Thymus (tissue), 11 donors: ENCODE results near the gene TPP1. TPM values are rescaled to one million over a fixed set of nuclear protein-coding genes. Genes with fewer than 3 reads are reported as not detected.
A peak's percentile ranks its signal among the peaks of the same experiment; 100 is the strongest.

Experiments used
- DNase-seq, 9 donors: peaks; one replicate each; pipeline ENCODE4 v3.0.0-alpha.2; 2013; ENCODE audit warnings: low spot score in 9 of 9, low read depth in 6 of 9, missing footprints in 1 of 9
- H3K27ac ChIP-seq, 2 donors: one replicate each; pipeline ENCODE4 v1.5.1; 2013; ENCODE audit warnings: control low read depth in 1 of 2, low read depth in 1 of 2, low read length in 1 of 2, mild to moderate bottlenecking in 1 of 2, moderate library complexity in 1 of 2
- H3K27me3 ChIP-seq, 2 donors: one replicate each; pipeline ENCODE4 v1.5.1; 2013; ENCODE audit warnings: low read length in 1 of 2; ENCODE audit not compliant: control insufficient read depth in 2 of 2, insufficient read depth in 1 of 2
- H3K36me3 ChIP-seq, 2 donors: one replicate each; pipeline ENCODE4 v1.5.1; 2013; ENCODE audit warnings: low read length in 1 of 2, mild to moderate bottlenecking in 1 of 2, moderate library complexity in 1 of 2; ENCODE audit not compliant: control insufficient read depth in 2 of 2, insufficient read depth in 2 of 2
- H3K4me1 ChIP-seq, 2 donors: one replicate each; pipeline ENCODE4 v1.5.1; 2013; ENCODE audit warnings: low read length in 2 of 2; ENCODE audit not compliant: control insufficient read depth in 2 of 2, insufficient read depth in 2 of 2
- H3K4me3 ChIP-seq, 2 donors: one replicate each; pipeline ENCODE4 v1.5.1; 2013; ENCODE audit warnings: low read length in 2 of 2, control low read depth in 1 of 2, mild to moderate bottlenecking in 1 of 2
- H3K9me3 ChIP-seq, 2 donors: one replicate each; pipeline ENCODE4 v1.5.1; 2013; ENCODE audit warnings: low read length in 1 of 2, mild to moderate bottlenecking in 1 of 2; ENCODE audit not compliant: control insufficient read depth in 2 of 2, insufficient read depth in 1 of 2
- WGBS: extraction: QIAGEN DNeasy Blood & Tissue Kit; methylation state at CpG from one replicate; pipeline ENCODE4 v1.1.7; 2013; 5-methylcytosine and 5-hydroxymethylcytosine counted together
- polyA plus RNA-seq: library from polyadenylated mRNA; stranded (reverse); fragments of 200-250 nt; gene quantifications from one replicate; pipeline ENCODE4 v1.2.3, GENCODE V29; 2013
- total RNA-seq: library from RNA; stranded (reverse); fragments of 120-200 nt; gene quantifications from one replicate; pipeline ENCODE4 v1.2.4, GENCODE V29; 2013
- donor health status: healthy.

TPP1 gene
- total and polyA plus RNA-seq, 2 donors = 14.5 to 59.4 TPM

GRCh38 chr11:6632116-6633073, 13.2 kb upstream of the TPP1 start:
- DNase-seq = no peak
- no peaks in the 10 kb centered on the region for H3K27me3 ChIP-seq
- WGBS = 95% methylated on average over 29 of the region's 29 CpGs
- no peak overlapping the region for H3K4me3 ChIP-seq
- H3K36me3 ChIP-seq = peaks cover 13 to 16% of the 10 kb centered on the region in 2 donors
- no peak overlapping the region for H3K27ac ChIP-seq
- no peaks in the 10 kb centered on the region for H3K9me3 ChIP-seq
- H3K4me1 ChIP-seq = peaks cover 2 to 3% of the 10 kb centered on the region in 2 donors

GRCh38 chr11:6631361-6631890, 12.2 kb upstream of the TPP1 start:
- H3K36me3 ChIP-seq = peaks cover 13 to 25% of the 10 kb centered on the region in 2 donors
- no peak overlapping the region for H3K27ac ChIP-seq
- 89% methylated on average over 11 of the region's 11 CpGs for WGBS
- no peaks in the 10 kb centered on the region for H3K9me3 ChIP-seq
- no peak overlapping the region for H3K4me3 ChIP-seq
- no peak for DNase-seq
- no peaks in the 10 kb centered on the region for H3K27me3 ChIP-seq
- peaks cover 5 to 7% of the 10 kb centered on the region in 2 donors for H3K4me1 ChIP-seq

GRCh38 chr11:6630632-6631291, 11.5 kb upstream of the TPP1 start:
- no peak for DNase-seq
- Histone ChIP-seq H3K9me3 (no peaks in the 10 kb centered on the region), H3K4me1 (peaks cover 5 to 7% of the 10 kb centered on the region in 2 donors), H3K27me3 (no peaks in the 10 kb centered on the region), H3K36me3 (peaks cover 13 to 25% of the 10 kb centered on the region in 2 donors), H3K27ac (no peak overlapping the region), H3K4me3 (no peak overlapping the region)
- WGBS = 91% methylated on average over 28 of the region's 28 CpGs

DNA sequence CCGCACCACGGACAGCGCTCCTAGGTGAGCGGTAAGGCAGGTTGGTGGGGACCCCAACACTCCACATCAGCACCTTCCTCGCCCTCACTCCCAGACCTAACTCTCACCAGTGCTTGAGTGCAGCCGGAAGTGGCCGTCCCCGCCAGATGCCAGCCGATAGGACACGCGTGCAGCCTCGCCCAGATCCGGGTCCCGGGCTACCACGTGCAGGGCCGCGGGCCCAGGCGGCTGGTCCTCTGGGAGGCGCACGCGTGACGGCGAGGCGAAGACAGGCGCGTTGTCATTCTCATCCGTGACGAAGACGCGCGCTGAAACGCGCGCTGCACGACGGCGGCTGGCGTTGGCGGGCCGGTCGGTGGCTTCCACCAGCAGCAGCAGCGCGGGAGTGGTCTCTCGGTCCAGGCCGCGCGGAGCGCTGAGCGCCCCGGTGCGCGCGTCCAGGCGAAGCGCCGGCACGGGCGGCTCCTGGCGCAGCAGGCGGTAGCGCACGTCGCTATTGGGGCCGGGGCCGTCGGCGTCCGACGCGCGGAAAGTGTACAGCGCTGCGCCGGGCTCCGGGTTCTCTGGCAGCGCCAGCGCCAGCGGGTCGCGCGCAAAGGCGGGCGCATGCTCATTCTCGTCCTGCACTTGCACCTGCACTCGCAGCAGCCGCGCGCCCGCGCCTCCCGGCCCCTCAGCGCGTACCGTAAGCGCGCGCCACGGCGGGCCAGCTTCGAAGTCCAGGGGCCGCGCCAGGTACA, 10.8 kb upstream of the TPP1 start:
- no peaks in the 10 kb centered on the region for H3K9me3 ChIP-seq
- H3K27me3 ChIP-seq = no peaks in the 10 kb centered on the region
- peaks cover 19 to 29% of the 10 kb centered on the region in 2 donors for H3K36me3 ChIP-seq
- no peak overlapping the region for H3K27ac ChIP-seq
- WGBS = 95% methylated on average over 102 of the region's 102 CpGs
- H3K4me3 ChIP-seq = no peak overlapping the region
- peaks cover 5 to 7% of the 10 kb centered on the region in 2 donors for H3K4me1 ChIP-seq
- DNase-seq = no peak

- H3K27ac ChIP-seq = no peak overlapping the region
- H3K36me3 ChIP-seq = peaks cover 22 to 29% of the 10 kb centered on the region in 2 donors
- no peaks in the 10 kb centered on the region for H3K27me3 ChIP-seq
- H3K4me3 ChIP-seq = no peak overlapping the region
- 99% methylated on average over 24 of the region's 24 CpGs for WGBS
- H3K4me1 ChIP-seq = peaks cover 5 to 7% of the 10 kb centered on the region in 2 donors
- H3K9me3 ChIP-seq = no peaks in the 10 kb centered on the region
- DNase-seq = no peak
These were observed 10.3 kb upstream of the TPP1 start for GRCh38 chr11:6629573-6629891.

DNA sequence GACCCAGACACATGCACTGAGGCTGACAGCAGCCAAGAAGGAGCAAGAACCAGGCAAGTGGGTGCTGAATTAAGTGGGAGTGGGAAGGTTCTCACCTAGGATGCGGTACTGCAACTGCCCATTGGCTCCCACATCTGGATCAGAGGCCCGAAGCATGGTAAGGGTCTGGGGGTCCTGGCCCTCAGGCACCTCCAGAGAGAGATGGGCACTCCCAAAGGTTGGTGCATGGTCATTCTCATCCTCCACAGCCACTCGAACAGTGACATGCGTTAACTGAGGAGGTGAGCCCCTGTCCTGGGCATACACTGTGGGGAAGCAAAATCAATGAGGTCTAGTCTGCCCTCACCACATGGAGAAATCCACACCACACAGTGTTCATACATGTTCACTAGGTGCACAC, 9.3 kb upstream of the TPP1 start:
- no peak overlapping the region for H3K4me3 ChIP-seq
- no peaks in the 10 kb centered on the region for H3K9me3 ChIP-seq
- H3K4me1 ChIP-seq = peaks cover 5 to 7% of the 10 kb centered on the region in 2 donors
- H3K27me3 ChIP-seq = no peaks in the 10 kb centered on the region
- H3K27ac ChIP-seq = no peak overlapping the region
- DNase-seq = no peak
- peaks cover 26 to 32% of the 10 kb centered on the region in 2 donors for H3K36me3 ChIP-seq
- 100% methylated on average over 4 of the region's 4 CpGs for WGBS

DNA sequence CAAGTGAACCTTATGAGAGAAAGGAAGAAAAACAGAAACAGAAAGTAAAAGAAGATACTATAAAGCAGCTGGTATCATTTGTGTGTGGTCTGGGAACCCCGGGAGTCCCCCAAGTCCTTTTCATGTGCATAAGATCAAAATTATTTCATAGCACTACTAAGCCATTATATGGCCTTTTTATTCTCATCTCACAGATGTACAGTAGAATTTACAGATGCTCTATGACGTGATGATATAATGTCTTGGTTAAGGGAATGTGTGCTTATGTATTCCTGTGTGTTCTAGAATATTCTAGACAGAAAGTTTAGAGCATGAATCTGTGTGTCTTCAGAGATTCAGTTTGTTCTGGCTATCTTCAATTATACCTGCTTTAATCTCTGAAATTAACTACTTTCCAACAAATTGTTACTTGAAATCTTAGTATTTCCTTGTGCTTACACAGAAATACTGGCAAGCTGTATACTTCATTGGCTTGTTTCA, 8.6 kb upstream of the TPP1 start:
- peaks cover 5 to 7% of the 10 kb centered on the region in 2 donors for H3K4me1 ChIP-seq
- H3K27me3 ChIP-seq = no peaks in the 10 kb centered on the region
- peak overlapping the region in 1 of 2 donors; percentile 58 for H3K27ac ChIP-seq
- no peak overlapping the region for H3K4me3 ChIP-seq
- H3K36me3 ChIP-seq = peaks cover 28 to 29% of the 10 kb centered on the region in 2 donors
- 13% methylated on average over 2 of the region's 2 CpGs for WGBS
- no peaks in the 10 kb centered on the region for H3K9me3 ChIP-seq
- peak in 3 of 9 donors; percentile 14 to 53 (median 24) for DNase-seq

DNA sequence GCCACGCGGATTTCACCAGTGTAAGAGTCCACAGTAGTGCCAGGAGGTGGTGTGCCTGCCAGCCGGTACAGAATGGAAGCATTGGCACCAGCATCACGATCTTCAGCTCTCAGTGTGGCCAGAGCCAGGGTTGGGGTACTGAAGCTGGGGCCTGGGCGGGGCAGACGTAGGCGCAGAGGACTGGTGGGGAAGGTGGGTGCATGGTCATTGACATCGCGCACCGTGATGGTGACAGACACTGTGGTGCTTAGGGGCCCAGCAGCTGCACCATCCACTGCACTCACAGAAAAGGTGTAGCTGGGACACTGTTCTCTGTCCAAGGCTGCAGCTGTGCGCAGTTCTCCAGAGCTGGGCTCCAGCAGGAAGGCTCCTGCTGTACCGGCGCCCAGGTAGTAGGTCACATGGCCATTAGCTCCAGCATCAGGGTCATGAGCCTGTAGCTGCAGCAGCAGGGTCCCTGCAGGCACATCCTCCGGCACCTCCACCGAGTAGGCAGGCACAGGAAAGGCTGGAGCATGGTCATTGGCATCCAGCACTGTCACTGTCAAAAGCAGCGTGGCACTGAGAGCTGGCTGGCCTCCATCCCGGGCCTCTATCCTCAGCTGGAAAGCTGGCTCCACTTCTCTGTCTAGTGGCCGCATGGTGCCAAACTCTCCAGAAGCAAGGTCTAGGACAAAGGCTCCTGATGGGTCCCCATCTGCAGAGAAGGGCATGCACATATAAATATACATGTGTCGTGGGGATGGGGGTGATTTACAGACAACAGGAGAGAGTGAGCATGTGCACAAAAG, 7.9 kb upstream of the TPP1 start:
- 91% methylated on average over 19 of the region's 19 CpGs for WGBS
- no peak for DNase-seq
- Histone ChIP-seq H3K27ac (peak overlapping the region in 1 of 2 donors; percentile 43), H3K36me3 (peaks cover 22 to 25% of the 10 kb centered on the region in 2 donors), H3K27me3 (no peaks in the 10 kb centered on the region), H3K4me1 (peaks cover 5 to 7% of the 10 kb centered on the region in 2 donors), H3K4me3 (no peak overlapping the region), H3K9me3 (peaks cover 0 to 5% of the 10 kb centered on the region in 2 donors)
